GM12874 (cell line): Measurements from ENCODE around the gene ZNF697.

Source experiments
- CTCF ChIP-seq: IDR thresholded peaks from 2 replicates; pipeline ENCODE4 v1.5.1; 2011; ENCODE audit warnings: low read depth, mild to moderate bottlenecking, control low read depth, low read length, moderate library complexity; ENCODE audit not compliant: insufficient read depth

The ZNF697 gene

GRCh38 chr1:119674835-119675289, 26.8 kb upstream of the ZNF697 start:
- no peak for TF ChIP-seq CTCF

GRCh38 chr1:119674111-119674526, 26.1 kb upstream of the ZNF697 start:
- no peak for TF ChIP-seq CTCF

- no peak for TF ChIP-seq CTCF
Observed at GRCh38 chr1:119673171-119673940, 25.3 kb upstream of the ZNF697 start.

GRCh38 chr1:119670898-119671297, 22.8 kb upstream of the ZNF697 start:
- TF ChIP-seq CTCF, result no peak

- no peak for TF ChIP-seq CTCF
Observed at GRCh38 chr1:119667173-119667572, 19.1 kb upstream of the ZNF697 start.

- no peak for TF ChIP-seq CTCF
Observed at GRCh38 chr1:119664067-119664466, 16.0 kb upstream of the ZNF697 start.

- no peak for TF ChIP-seq CTCF
Observed at GRCh38 chr1:119662034-119662437, 14.0 kb upstream of the ZNF697 start.
